ENCODE measurements around the gene FSD2. TPM values are rescaled to one million over a fixed set of nuclear protein-coding genes. Genes with fewer than 3 reads are reported as not detected.

The FSD2 gene
- total and polyA plus RNA-seq, 2 of the 8 experiments (the other 6 are each of a cell fraction or from before 2014, with no cell fraction given), result 0.02 TPM; not detected in 1

GRCh38 chr15:82792068-82792467 is 13.8 kb downstream of the FSD2 start (continued):
- no peak for TF ChIP-seq CHD7 (IDR thresholded peaks at IDR 0.05; ENCODE audit: insufficient replicate concordance, low read length)
